GM18517 (cell line): ENCODE data around the gene RPS15.

Experiments used
- ATAC-seq: cut with Tn5 transposase; IDR thresholded peaks from one replicate; pipeline ENCODE4 v1.9.1; 2021; ENCODE audit warnings: mild to moderate bottlenecking, moderate library complexity; ENCODE audit not compliant: unreplicated experiment

Gene RPS15

DNA sequence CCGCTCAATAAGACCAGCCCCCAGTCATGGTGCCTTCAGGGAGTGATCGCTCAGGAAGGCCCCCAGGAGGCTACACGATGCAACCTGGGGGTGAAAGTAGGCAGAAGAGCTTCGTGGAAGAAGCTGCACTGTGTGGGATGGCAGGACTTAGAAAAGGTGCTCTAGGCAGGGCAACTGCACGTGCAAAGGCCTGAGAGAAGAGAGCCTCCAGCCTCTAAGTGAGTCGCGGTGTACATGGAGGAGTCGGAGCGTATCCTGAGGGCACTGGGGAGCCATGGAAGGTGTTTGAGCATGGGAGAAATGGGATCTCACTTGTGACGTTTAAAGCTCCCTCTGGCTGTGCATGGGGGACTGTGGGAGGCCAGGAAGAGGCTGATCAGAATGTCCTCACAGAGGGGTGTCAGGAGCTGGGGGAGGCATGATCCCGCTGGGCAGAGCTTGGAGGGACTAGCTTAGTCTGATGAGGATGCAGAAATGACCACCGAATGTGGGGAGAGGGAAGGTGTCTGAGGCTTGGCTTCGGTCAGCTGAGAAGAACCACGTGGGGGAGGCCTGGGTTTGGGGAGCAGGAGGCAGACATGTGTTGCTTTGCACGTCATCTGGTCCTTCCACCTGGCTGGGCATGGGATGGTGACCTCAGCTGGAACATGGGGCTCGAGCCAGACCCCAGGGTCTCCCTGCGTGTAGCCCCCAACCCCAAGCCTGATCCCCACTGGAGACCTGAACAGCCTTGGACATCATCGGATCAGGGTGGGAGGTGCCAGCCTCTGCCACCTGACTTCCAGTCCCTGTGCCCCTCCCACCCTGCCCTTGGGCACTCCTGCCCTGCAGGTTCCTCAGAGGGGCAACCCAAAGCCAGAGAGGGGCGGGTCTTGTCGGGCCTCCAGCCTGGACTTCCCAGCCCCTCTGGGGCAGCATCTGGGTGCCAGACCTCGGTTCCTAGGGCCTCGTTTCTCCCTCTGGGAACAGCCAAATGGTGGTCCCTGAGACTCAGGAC is 12.8 kb downstream of the RPS15 start:
- no peak for ATAC-seq

GRCh38 chr19:1451916-1452801 is 14.0 kb downstream of the RPS15 start:
- no peak for ATAC-seq

GRCh38 chr19:1452802-1453524 is 14.8 kb downstream of the RPS15 start:
- ATAC-seq = no peak

- no peak for ATAC-seq
Measured at GRCh38 chr19:1453525-1454364, 15.5 kb downstream of the RPS15 start.

DNA sequence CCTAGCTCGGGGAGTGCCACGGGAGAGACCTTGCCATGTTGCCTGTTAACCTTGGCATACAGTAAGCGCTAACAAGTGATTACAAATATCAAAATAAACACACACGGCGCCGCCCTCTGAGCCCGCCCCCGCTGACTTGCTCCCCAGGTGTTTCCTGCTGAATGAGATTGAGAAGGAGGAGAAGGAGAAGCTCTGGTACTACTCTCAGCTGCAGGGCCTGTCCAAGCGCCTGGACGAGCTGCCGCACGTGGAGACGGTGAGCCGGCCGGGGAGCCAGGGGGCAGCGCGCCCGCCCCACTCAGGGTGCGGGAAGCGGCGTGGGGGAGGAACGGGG is 16.8 kb downstream of the RPS15 start:
- no peak for ATAC-seq

DNA sequence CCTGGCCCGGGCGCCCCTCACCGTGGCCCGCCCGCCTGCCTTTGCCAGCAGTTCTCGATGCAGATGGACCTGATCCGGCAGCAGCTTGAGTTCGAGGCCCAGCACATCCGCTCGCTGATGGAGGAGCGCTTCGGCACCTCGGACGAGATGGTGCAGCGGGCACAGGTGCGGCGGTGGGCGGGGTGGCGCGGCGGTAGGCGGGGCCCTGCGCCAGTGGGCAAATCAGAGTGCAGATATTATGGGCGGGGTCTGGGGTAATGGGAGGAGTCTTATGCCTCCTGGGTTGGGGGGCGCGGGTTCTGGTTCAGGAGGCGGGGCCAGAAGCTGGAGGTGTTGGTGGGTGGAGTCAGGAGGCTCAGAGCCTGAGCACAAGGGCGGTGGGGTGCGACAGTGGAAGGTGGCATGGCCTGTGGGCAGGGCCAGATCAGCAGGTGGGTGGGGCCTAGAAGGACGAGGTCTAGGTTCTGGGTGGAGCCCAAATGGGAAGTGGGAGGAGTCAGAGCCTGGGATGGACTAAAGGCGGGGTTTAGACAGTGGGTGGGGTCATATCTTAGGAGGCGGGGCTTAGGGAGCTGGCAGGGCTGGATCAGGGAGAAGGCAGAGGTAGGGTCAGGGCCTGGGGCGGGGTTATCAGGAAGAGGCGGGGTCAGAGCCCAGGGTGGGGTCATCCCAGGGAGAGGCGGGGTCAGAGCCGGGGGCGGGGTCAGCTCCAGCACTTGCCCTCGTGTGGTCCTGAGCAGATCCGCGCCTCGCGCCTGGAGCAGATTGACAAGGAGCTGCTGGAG is 17.3 kb downstream of the RPS15 start:
- ATAC-seq = no peak

- no peak for ATAC-seq
Measured at GRCh38 chr19:1456121-1456900, 18.1 kb downstream of the RPS15 start.

- ATAC-seq = no peak
Measured at GRCh38 chr19:1457031-1457739, 19.0 kb downstream of the RPS15 start.

GRCh38 chr19:1457892-1458291 is 19.7 kb downstream of the RPS15 start:
- no peak for ATAC-seq

- no peak for ATAC-seq
Measured at GRCh38 chr19:1459479-1459878, 21.3 kb downstream of the RPS15 start.

DNA sequence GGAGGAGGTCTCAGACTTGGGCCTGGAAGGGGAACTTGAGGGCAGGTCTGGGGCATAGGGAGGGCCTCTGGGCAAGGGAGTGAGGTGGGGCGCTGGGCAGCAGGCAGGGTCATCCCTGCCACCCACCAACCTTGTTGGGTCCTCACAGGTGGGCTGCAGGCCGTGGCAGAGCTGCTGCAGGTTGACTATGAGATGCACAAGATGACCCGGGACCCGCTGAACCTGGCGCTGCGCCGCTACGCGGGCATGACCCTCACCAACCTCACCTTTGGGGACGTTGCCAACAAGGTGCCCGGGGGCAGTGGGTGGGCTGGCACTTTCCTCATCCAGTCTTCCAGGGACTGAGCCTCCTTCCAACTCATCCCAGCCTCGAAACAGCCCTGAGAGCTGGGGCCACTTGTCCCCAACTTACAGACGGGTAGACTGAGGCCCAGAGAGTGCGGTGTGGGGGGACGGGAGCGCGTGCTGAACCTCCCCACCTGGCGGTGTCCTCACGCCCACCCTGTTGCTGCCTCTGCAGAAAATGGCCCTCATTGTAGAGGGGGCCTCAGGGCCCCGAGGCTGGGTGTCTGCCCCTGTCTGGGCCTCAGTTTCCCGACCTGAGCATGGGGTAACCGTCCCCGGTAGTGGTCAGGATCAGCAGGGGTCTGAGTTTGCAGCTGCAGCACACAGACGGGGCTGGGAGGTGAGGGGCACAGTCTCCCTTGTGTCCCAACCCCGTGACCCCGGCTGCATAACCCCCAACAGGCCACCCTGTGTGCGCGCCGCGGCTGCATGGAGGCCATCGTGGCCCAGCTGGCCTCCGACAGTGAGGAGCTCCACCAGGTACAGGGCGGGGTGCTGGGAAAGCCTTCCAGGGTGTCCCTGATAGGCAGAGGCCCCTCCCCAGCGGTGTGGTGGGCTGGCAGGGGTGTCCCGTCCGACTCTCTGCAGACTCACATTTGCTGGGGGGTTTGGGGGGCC is 22.1 kb downstream of the RPS15 start:
- ATAC-seq = no peak

GRCh38 chr19:1461862-1462261 is 23.7 kb downstream of the RPS15 start:
- ATAC-seq = no peak

DNA sequence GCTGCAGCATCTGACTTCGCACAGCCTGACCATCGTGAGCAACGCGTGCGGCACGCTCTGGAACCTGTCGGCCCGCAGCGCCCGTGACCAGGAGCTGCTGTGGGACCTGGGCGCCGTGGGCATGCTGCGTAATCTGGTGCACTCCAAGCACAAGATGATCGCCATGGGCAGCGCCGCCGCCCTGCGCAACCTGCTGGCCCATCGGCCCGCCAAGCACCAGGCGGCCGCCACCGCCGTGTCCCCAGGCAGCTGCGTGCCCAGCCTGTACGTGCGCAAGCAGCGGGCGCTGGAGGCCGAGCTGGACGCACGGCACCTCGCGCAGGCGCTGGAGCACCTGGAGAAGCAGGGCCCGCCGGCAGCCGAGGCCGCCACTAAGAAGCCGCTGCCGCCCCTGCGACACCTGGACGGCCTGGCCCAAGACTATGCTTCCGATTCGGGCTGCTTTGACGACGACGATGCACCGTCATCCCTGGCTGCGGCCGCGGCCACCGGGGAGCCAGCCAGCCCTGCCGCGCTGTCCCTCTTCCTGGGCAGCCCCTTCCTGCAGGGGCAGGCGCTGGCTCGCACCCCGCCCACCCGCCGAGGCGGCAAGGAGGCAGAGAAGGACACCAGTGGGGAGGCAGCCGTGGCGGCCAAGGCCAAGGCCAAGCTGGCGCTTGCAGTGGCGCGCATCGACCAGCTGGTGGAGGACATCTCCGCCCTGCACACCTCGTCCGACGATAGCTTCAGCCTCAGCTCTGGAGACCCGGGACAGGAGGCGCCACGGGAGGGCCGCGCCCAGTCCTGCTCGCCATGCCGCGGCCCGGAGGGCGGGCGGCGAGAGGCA is 27.2 kb downstream of the RPS15 start:
- ATAC-seq = no peak

GRCh38 chr19:1466018-1466460 is 27.8 kb downstream of the RPS15 start:
- ATAC-seq = no peak

GRCh38 chr19:1466461-1467214 is 28.4 kb downstream of the RPS15 start:
- no peak for ATAC-seq

- ATAC-seq = no peak
Measured at GRCh38 chr19:1467215-1467489, 29.0 kb downstream of the RPS15 start.
